NCI-H1694 (cell line): Measurements from ENCODE around the gene TPTE.
"Not testable (repeated sequence)": the region's sequence is repeated elsewhere in the genome, so short reads cannot be mapped to it uniquely, and the experiment has no call there.

Experiments used
- DNase-seq: peaks from one replicate; lab custom pipeline; 2025; lab: John Stamatoyannopoulos, UW

Gene TPTE

DNA sequence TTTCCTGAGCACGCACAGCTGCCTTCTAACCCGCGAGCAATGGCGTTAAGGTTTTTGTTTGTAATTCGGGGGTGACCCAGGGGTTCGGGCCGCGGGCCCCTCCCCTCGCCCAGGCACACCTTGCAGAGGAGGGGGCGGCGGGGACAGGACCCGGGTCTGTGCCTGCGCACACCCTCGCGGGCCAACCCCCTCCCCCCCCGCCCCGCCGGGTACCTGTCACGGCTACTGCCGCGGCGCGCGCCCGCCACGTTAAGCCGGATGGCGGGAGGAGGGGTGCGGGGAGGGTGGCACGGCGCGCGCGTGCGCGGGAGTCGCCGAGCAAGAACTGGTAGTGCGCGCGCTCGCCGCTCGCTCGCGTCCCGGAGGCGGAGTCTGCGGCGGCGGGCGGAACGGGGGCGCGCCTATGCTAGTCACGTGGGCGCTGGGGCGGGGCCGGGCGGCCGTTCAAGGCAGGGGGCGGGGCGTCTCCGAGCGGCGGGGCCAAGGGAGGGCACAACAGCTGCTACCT lies at the start of gene TPTE:
Gene TPTE, plus strand, starts transcription at position 493 of the 508 bp plus-strand sequence. CDS start 17,141 bp downstream, outside the sequence.
- no peak for DNase-seq

DNA sequence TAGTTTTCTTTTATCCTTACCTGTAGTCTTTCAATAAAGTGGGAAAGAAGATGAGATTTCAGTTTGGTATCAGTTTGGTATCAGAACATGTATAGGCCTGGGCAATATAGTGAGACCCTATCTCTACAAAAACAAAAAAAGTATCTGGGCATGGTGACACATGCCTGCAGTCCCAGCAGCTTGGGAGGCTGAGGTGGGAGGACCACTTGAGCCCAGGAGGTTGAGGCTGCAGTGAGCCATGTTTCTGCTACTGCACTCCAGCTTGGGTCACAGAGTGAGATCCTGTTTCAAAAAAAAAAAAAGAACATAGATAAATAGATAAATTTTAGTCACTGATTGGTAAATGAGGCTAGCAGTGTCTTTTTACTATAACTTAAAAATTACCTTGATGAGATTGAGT lies 49.4 kb upstream of the TPTE start:
- not testable (repeated sequence) for DNase-seq

DNA sequence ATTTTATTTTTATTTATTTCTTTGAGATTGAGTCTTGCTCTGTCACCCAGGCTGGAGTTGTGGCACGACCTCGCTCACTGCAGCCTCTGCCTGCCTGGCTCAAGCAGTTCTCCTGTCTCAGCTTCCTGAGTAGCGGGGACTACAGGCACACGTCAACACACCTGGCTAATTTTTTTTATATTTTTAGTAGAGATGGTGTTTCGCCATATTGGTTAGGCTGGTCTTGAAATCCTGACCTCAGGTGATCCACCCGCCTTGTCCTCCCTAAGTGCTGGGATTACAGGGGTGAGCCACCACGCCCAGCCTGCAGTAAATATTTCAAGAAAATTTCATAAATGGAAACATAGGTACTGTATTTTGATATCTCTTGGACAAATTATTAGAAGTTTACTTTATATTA lies 43.6 kb upstream of the TPTE start:
- not testable (repeated sequence) for DNase-seq

DNA sequence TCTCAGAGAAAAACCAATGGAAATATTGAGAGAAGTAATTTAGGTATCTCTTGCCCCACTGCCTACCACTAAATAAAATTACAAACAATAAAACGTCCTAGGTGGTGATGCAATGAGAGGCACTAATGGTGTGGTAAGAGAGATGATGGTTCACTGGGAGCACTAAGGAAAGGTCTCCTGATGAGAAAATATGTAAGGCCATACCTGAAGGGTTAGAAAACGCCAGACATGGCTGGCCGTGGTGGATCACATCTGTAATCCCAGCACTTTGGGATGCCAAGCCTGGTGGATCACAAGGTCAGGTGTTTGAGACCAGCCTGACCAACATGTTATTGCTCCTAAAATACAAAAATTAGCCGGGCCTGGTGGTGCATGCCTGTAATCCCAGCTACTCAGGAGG lies 41.5 kb upstream of the TPTE start:
- not testable (repeated sequence) for DNase-seq

DNA sequence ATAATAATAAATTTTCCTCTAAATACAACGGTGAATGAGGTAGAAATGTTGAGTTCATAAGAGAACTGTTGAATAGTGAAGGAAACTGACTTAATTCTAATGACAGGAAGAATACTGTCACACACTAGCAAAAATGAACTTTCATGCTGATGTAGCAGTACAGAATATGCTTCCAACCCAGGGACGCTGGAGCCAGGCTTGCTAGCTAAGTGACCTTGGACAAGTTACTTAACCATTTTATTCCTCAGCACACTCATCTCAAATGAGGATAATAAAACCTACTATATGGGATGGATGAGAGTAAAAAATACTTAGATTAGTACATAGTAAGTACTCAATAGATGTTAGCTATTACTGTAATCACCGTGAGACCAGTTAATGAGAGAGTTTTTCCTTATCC lies 36.5 kb upstream of the TPTE start:
- not testable (repeated sequence) for DNase-seq

DNA sequence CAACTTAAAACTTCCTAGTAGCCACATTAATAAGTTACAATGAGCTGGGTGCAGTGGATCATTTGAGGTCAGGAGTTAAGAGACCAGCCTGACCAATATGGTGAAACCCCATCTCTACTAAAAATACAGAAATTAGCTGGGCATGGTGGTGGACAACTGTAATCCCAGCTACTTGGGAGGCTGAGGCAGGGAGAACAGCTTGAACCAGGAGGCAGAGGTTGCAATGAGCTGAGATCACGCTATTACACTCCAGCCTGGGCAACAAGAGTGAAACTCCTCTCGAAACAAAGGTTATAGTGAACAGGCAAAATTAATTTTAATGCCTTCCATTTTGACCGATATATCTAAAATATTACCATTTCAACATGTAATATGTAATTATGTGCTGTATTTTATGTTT lies 30.9 kb upstream of the TPTE start:
- DNase-seq: not testable (repeated sequence)

DNA sequence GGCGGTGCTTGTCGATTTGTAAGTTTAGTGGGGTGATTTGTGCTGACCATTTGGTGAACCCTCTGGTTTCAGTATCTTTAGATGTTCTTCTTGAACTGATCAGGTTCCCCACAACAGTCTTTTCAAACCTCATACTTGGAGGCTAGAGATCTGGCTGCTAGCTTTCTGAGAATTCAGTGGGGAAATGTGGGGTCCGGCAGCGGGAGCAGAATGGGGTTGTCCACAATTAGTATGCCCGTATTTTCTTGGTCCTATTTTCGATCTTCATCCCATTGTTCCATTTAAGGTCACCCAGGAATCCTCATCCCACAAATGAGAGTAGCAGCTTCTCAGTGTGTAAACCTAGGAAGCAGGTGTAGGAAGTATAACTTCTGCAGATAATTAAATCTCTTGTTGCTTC lies 10.3 kb upstream of the TPTE start:
- no peak for DNase-seq

DNA sequence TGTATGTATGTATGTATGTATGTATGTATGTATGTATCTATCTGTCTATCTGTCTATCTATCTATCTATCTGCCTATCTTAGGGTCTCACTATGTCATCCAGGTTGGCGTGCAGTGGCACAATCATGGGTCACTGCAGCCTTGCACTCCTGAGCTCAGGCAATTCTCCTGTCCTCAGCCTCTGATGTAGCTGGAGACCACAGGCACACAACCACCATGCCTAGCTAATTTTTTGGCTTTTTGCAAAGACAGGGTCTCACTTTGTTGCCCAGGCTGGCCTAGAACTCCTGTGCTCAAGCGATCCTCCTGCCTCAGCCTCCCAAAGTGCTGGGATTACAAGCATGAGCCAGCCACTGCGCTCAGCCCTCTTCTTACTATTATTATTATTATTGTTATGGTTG lies 4.5 kb upstream of the TPTE start:
- DNase-seq: not testable (repeated sequence)

DNA sequence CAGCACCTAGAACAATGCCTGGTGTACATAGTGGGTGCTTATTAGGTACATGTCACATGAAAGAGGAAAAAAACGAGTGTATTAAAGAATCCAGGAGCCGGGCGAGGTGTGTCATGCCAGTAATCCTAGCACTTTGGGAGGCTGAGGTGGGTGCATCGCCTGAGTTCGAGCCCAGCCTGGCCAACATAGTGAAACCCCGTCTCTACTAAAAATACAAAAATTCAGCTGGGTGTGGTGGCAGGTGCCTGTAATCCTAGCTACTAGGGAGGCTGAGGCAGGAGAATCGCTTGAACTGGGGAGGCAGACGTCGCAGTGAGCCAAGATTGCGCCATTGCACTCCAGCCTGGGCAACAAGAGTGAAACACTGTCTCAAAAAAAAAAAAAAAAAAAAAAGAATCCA lies 3.5 kb upstream of the TPTE start:
- DNase-seq: not testable (repeated sequence)

DNA sequence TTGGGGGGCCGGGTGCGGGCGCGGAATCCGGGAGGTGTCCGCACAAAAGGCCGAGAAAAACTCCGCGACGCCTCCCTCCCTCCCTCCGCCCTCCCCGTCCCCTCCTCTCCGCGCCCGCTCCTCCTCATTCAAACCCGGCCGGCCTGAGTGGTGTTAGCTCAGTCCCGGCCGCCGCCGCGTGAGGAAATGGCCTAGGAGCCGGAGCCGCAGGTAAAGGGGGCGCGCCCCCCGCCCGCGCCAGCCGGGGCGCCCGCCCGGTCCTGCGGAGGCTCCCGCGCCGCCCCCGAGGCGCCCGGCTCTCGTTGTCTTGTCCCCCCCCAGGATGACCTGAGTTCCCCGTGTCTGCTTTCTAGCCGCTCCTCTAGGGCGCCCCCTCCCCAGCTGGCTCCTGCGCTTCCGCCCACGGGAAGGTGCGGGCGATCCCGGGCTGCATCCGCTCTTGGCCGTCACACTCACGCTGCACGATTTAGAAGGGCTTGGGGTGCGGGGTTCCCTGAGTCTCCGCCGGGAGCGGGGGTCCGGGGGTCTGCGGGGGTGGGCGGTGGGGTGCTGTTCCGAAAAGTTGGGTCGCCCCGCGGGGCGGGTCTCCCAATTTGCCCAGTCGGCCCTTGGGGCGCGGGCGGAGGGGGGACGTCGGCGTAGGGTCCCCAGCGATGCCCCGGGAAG lies 585 bp downstream of the TPTE start:
- not testable (repeated sequence) for DNase-seq

DNA sequence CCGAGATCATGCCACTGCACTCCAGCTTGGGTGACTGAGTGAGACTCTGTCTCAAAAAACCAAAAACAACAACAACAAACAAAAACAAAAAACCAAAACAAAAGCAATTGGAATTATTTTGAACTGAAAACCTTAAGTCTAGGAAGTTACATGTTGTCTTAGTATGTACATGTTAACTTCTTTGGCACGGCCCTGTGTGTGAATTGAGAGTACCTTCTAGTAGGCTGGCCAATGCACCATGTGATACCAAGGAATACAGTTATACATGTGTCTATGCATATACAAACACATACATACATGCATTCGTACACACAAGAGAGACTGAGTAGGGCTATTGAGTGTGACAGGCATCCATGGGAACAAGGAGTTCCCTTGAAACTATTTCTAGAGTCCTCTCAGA lies 18.6 kb downstream of the TPTE start:
- no peak for DNase-seq

DNA sequence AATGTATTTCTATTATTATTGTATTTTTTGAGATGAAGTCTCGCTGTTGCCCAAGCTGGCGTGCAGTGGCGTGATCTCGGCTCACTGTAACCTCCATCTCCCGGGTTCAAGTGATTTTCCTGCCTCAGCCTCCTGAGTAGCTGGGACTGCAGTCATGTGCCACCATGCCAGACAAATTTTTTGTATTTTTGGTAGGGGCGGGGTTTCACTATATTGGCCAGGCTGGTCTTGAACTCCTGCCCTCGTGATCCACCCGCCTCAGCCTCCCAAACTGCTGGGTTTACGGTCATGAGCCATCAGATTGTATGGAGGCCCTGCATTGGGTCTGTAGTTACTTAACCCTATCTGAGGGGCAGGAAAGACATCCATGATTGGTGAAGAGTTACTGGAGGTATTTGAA lies 23.0 kb downstream of the TPTE start:
- not testable (repeated sequence) for DNase-seq

DNA sequence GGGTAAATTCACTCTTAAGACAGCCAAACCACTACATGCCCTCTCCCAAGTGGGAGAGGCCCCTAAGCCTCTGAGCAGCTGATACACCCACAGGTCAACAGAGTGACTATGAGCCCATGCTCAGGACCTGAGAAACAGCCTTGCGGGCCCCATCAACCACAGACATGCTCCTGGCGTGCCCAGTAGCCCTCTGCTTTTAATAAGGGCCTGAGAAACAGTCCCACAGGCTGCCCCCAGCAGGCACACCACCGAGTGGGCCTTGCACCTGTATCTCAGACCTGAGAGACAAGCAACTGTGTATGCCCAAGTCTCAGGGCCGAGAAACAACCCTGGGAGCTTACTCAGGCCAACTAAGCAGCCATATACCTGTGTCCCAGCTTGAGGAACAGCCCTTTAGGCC lies 26.5 kb downstream of the TPTE start:
- DNase-seq: not testable (repeated sequence)

DNA sequence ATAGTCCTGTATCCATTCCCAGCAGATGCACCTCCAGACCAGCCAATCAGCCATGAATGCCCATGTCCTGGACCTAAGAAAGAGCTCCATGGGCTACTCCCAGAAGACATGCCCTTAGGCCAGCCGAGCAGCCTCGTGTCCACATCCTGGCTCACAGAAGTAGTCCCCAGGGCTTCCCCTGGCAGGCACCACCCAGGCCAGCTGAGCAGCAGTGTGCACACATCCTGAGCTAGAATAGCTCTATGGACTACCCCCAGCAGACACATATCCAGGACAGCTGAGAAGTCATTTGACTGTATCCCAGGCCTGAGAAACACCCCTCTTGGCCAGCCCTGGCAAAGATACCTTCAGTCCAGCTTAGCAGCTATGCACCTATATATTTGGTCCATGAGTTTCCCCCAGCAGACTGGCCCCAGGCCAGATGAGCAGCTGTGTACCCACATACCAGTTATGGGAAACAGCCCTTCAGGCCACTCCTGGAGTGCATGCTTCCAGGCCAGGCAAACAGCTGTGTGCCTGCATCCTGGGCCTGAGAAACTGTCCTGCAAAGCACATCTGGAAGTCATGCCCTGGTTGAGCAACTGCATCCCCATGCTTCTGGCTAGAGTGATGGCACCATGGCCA lies 27.1 kb downstream of the TPTE start:
- not testable (repeated sequence) for DNase-seq

DNA sequence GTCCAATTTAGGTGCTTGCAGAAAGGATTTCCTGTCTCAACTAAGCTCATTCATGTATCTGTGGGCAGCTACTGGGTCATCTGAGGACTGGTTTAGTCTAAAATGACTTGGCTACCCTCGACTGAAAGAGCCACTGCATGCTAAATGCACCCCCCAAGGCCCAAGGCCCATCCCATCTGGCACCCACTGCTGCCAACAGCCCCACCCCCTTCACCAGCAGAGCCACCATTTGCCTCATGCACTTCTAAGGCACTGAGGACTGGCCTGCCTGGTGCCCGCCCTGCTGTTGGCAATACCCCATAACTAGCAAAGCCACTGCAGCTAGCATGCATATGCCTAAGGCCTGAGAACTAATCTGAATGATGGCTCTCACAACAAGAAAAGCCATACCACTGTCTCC lies 49.4 kb downstream of the TPTE start:
- not testable (repeated sequence) for DNase-seq

DNA sequence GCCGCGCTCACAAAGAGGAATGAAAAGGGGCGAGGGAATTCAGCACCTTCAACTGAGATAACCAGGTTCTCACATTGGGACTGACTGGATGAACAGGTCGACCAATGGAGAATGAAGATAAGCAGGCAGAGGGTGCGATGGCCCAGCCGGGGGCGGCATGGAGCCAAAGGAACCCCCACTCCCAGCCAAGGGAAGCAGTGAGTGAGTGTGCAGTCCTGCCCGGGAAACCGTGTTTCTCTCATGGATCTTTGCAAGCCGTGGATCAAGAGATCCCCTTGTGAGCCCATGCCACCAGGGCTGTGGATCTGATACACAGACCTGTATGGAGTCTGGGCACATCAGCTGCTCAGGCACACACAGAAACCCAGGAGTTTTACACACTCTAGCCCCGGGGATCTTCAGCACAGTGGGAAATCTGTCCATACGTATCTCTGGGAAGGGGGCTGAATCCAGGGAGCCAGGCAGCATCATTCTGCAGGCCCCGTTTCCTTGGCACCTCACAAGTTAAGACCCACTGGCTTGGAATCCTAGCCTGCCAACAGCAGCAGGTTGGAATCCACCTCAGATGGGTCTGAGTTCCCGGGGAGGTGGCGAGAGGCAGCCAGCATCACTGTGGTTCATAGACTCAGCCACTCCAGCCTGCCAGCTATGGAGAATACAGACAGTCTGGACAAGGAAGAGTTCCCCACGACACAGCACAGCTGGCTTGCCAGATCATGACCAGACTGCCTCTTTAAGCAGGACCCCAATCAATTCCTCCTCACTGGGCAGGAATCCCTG lies 53.3 kb downstream of the TPTE start:
- not testable (repeated sequence) for DNase-seq

DNA sequence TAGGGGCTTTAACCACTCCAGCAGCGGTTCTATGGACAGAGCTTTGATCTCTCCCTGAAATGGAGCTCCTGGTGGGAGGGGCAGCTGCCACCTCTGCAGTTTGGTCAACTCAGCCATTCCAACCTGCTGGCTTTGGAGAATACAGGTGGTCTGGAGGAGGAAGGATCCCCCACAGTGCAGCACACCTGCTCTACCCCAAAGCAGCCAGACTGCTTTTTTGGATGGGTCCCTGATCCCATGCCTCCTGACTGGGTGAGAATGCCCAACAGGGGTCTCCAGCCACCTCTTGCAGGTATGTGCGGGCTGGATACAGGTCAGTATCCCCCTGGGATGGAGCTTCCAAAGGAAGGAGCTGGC lies 53.9 kb downstream of the TPTE start:
- DNase-seq: no peak

DNA sequence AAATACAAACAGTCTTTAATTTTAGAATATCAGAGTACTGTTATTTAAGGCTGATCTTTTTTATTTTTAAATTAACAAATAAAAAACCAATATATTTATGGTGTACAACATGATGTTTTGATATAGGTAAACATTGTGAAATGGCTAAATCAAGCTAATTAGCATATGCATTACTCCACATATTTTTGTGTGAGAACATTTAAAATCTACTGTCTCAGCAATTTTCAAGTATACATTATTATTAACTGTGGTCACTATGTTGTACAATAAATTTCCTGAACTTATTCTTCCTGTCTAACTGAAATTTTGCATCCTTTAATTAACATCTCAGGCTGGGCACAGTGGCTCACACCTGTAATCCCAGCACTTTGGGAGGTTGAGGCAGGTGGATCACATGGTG lies 57.5 kb downstream of the TPTE start:
- DNase-seq: not testable (repeated sequence)

DNA sequence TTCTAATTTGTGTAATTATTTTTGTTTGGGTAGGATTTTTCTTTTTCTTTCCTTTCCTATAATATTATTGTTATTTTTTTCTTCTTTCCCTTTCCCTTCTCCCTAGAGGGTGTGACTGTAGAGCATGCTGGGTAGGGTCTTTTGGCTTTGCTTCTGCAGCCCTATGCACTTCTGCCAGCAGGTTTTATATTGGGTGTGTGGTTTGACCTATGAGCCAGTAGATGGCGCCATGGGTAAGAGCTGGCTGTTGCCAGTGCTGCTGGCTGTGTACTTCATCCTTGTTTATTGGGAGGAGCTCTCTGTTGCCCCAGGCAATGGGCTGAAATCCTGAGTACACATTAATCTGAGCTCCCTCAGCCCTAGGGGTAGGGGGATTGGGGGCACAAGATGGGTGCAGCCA lies 67.7 kb downstream of the TPTE start:
- DNase-seq: not testable (repeated sequence)

DNA sequence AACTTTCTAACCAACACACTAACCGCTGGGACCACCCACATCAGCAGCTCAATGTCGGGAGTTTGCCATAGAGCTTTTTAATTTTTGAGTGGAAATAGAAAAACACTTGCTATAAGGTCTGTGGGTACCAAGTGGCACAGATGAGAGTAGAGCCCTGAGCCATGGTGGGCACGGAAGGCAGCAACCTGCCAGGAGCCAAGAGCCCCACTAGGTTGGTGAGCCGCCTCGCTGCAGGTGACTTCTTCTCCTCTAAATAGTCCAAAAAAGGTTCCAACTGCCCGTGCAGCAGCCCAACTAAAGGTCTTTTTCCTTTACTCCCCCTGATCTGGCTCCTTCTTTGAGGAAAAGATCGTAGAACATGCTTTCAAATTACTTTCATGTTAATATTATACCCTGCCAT lies 85.7 kb downstream of the TPTE start:
- not testable (repeated sequence) for DNase-seq

DNA sequence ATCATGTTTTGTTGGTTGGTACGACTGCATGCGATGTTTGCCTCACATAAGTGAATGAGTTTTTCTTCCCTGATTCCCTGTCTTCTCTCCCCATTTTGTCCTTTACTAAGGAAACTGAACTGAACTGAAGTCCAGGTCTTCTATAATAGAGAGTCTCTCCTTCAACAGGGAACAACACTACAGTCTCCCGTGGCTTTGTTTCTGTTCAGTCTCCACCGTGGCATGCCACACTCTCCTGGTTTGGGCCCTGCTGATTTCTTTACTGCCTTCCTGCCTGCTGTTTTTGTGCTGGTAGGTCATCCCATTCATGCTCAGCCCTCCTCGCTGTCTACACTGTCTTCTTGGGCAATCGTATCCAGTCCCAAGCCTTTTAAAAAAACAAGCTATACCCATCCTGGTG lies 92.9 kb downstream of the TPTE start:
- DNase-seq: not testable (repeated sequence)

DNA sequence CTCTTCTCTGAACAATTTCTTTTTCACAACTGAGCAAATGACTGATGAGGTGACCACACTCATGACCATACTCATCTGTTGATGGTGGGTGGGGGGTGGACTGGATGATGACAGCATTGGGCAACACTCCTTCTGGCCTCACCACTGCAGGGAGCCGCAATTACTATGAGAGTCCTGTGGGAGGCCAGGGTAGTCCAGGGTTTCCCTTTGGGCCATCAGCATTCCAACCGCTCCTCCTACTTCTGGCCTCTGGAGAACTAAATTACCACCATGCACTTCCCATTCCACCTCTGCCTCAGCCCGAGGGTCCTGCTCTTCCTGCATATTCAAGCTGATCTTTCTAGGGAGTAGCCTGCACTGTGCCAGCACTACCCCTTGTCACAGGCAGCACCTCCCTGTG lies 94.7 kb downstream of the TPTE start:
- DNase-seq: not testable (repeated sequence)

DNA sequence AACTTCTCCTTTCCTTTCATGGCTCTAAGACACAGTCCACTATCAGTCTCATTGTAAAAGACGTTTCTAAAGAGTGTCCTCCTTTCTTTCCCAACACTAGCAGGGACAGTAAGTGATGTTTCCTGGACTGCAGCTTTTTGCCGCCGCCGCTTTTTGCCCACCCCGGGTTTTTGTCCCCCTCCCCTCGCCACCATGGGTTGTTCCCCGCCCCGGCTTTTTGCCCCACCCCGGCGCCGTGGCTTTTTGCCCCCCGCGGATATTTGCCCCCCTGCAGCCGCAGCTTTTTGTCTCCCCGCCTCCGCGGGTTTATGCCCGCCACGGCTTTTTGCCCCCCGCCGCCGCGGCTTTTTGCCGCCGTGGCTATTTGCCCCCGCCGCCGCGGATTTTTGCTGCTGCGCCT lies 95.2 kb downstream of the TPTE start:
- no peak for DNase-seq
